NCI-H1930 (cell line): ENCODE data around the gene MROH8.
"Not testable (repeated sequence)": the region's sequence is repeated elsewhere in the genome, so short reads cannot be mapped to it uniquely, and the experiment has no call there.

Experiments used
- DNase-seq, 2 experiments: peaks; one replicate each; lab custom pipeline; 2025; lab: John Stamatoyannopoulos, UW

The MROH8 gene

DNA sequence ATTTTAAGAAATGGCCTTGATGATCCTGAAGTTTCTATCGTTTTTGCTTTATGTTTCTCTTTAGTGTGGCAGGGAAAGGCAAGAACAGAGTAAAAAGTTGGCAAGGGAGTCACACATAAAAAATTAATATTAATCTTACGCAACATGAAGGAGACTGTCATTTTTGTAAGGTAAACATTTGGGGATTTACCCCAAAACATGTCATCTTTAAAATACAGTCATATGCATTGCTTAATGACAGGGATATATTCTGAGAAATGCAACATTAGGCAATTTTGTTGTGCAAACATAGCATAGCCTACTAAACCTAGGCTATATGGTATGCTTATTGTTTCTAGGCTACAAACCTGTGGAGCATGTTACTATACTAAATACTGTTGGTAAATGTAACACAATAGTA is 88.9 kb downstream of the MROH8 start:
- no peak for DNase-seq

DNA sequence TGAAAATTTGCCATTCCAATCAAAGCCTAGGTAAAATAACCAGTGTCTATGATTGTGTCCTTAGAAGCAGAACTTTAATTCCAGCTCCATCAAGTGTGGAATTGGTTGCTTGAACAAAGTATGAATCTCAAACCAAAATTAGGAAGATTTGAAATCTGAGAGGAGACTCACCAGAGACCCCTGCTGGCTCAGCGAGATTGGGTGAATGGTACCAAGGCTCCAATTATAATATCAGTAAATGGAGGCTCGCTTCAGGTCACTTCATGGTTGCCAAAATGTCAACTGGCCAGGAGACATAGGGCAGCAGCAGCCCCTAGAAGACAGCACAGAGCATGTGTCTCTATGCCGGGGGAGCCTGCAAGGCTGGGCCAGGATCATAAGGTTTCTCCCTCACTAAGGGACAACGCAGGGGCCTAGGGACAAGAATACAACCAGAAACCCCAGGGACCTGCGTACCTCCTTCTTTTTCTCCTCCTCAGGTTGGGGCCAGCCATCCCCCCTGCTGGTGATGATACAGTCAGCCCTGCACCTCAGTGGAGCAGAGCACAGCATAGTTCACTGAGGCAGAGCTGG is 97.5 kb downstream of the MROH8 start:
- DNase-seq = no peak

DNA sequence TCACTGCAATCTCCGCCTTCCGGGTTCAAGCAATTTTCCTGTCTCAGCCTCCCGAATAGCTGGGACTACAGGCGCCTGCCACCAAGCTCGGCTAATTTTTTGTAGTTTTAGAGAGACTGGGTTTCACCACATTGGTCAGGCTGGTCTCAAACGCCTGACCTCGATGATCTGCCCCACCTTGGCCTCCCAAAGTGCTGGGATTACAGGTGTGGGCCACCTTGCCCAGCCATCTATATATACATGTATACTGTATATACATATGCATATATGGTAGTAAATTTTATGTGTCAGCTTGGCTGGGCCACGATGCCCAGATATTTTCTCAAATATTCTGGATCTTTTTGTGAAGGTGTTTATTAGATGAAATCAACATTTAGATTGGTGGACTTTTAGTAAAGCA is 102.3 kb downstream of the MROH8 start:
- no peak for DNase-seq

DNA sequence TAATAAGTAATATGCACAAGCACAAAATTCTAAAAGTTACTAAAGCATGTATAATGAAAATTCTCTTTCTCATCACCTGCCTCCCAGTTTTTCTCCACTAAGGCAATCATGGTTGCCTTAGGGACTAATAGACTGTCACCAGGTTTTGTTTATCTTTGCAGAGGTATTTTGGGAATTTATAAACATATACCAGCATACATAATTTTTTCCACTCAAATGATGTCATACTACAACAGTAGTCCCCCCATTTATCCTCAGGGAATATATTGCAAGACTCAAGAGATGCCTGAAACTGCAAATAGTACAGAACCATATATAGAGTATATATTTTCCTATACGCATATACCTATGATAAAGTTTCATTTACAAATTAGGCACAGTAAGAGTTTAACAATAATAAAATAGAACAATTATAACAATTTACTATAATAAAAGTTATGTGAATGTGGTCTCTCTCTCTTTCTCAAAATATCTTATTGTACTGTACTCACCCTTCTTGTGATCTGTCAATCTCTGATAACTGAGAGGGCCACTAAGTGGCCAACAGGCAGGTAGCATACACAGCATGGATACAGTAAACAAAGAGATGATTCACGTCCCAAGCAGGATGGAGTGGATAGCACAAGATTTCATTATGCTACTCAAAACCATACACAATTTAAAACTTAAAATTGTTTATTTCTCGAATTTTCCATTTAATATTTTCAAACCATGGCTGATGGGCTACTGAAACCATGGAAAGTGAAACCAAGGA is 103.2 kb downstream of the MROH8 start:
- no peak for DNase-seq

DNA sequence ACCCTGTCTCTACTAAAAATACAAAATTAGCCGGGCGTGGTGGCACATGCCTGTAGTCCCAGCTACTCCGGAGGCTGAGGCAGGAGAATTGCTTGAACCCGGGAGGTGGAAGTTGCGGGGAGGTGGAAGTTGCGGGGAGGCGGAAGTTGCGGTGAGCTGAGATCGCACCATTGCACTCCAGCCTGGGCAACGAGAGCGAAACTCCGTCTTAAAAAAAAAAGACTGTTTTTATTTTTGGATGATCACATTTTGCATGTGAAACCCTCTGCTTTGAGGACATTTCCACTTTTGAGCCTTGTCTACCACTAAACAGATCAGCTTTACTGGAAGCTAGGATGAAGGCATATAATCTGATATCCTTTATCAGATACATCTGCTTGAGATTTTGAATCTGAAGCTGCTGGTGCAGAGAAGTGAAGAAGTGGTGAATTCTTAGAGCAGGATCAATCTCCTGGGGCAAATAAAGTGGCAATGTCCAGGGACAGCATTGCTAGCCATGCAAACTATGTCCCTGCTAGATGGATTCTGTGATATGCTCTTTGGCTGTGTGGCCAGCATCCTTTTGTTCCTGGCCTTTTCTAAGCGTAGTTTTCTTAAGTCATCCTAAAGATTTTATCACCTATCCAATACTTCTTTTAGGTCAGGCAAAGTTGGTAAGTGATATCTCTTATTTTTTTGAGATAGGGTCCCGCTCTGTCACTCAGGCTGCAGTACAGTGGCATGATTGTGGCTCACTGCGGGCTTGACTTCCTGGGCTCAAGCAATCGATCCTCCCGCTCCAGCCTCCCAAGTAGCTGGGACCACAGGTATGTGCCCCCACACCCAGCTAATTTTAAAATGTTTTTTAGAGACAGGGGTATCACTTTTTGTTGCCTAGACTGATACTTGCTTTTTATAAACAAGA is 106.8 kb downstream of the MROH8 start:
- DNase-seq = no peak

DNA sequence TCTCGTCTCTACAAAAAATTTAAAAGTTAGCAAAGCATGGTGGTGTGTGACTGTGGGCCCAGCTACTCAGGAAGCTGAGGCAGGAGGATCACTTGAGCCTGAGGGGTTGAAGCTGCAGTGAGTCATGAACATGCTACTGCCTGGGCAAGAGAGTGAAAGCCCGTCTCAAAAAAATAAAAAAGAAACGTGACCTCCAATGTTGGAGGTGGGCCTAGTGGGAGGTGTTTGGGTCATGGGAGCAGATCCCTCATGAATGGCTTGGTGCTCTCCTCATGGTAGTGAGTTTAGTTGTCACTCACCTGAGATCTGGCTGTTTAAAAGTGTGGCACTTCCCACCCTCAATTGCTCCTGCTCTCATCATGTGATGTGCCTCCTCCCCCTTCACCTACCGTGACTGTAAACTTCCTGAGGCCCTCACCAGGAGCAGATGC is 107.9 kb downstream of the MROH8 start:
- no peak for DNase-seq

DNA sequence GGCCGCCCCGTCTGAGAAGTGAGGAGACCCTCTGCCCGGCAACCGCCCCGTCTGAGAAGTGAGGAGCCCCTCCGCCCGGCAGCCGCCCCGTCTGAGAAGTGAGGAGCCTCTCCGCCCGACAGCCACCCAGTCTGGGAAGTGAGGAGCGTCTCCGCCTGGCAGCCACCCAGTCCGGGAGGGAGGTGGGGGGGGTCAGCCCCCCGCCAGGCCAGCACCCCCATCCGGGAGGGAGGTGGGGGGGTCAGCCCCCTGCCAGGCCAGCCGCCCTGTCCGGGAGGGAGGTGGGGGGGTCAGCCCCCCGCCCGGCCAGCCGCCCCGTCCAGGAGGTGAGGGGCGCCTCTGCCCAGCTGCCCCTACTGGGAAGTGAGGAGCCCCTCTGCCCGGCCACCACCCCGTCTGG is 109.8 kb downstream of the MROH8 start:
- DNase-seq = not testable (repeated sequence)

DNA sequence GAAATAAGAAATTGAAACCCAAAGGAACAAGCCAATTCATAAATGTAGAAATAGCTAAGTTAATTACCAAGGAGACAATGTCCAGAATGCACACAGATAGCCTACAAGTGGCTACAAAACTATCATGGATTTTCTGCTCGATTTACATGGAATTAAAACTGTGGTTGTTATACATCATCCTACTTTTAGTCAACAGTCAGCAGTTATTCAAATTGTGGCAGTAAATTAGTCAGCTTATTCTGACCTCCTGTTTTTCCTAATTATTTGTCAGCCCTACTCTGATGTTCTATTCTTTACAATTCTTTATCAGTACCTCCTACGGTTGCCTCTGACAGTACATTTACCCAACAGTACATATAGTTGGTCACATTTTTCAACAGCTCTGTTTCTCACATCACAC is 113.2 kb downstream of the MROH8 start:
- DNase-seq = no peak

DNA sequence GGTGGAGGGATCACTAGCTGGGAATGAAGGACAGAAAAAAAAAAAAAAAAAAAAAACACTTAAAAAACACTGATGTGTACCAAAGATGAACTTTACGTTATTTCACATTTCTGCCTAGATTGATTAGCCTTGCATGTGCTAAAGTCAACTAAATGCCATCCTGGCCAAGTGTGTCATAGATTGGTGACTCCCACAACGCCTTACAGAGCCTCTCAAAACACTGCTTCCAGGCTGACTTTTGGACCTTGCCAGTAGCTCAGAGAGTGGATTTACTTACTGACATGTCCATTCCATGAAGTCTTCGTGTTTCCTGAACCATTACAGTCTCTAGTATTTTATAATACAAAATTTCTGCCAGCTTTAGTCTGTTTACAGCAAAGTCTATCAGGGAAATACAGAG is 124.1 kb downstream of the MROH8 start:
- no peak for DNase-seq

DNA sequence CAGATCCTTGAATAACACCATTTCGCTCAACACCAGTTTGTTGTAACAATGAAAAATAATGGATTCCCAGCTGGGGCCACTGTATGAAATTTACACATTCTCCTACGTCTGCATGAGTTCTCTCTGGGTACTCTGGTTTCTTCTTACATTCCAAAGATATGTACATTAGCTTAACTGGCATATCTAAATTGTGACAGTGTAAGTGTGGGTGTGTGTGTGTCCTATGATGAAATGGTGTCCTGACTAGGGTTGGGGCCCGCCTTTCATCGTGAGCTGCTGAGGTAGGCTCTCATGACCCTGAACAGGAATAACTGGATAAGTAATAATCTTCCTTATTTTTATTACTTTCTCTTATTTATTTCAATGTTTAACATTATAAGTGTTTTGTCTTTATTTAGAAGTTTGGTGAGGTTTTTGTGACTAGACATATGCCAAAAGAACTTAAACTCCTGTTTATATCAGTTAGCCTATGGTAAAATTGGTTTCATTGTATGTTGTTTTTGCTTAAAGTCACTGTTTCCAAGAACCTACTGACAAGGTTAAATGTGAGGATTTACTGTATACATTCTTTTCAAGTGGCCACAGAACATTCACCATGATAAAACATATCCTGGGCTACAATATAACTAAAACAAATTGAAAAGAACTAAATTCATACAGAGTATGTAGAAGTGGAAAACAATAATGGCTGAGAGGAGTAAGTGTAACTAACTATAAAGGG is 126.0 kb downstream of the MROH8 start:
- DNase-seq = no peak
